Gastrocnemius medialis (tissue), 4 donors: Measurements from ENCODE around the gene ATF5.

ENCODE experiments used
- POLR2A ChIP-seq, 2 donors: fragments of 450-650 bp; IDR thresholded peaks; one replicate each; pipeline ENCODE4 v1.6.1; 2017; ENCODE audit warnings: antibody characterized with exemption in 2 of 2, mild to moderate bottlenecking in 2 of 2, moderate library complexity in 2 of 2
- TF ChIP-seq, protein P1 (sequence below), 5 experiments: fragments of 450-650 bp in 3 of 5; fragments of 200-600 bp in 2 of 5; sonication (generic) in 2 of 5; IDR thresholded peaks in 4 of 5; conservative IDR thresholded peaks in 1 of 5; 1 replicate in 4 of 5; 2 replicates in 1 of 5; pipeline ENCODE4 v1.5.1; 2016 to 2019; ENCODE audit warnings: antibody characterized with exemption in 5 of 5, mild to moderate bottlenecking in 3 of 5, moderate library complexity in 3 of 5

DNA sequence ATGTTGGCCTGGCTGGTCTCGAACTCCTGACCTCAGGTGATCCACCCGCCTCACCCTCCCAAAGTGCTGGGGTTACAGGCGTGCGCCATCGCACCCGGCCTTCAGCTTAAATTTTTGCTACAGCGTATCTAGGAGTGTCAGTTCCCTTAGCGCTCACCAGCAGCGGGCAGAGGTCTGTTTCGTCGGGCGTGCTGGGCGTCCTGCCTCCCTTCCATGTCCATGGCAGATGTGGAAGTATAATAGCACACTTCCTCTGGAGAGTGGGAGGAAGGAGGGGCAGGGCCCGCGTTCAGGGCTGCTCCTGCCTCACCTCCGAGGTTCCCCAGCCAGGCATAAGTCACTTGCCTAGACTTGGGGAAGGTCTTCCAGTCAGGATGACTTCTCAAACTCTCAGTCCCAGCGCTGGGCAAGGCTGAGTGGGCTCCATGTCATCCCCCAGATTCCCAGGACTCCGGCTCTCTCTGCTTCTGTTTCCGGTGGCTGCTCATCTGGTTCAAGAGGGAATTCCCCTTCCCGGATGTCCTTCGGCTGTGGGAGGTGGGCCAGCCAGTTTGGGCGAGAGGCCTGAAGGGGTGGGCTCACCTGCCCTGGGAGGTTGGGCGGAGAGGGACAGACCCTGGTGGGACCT is 41.9 kb upstream of the ATF5 start:
- TF ChIP-seq, protein P1, sequence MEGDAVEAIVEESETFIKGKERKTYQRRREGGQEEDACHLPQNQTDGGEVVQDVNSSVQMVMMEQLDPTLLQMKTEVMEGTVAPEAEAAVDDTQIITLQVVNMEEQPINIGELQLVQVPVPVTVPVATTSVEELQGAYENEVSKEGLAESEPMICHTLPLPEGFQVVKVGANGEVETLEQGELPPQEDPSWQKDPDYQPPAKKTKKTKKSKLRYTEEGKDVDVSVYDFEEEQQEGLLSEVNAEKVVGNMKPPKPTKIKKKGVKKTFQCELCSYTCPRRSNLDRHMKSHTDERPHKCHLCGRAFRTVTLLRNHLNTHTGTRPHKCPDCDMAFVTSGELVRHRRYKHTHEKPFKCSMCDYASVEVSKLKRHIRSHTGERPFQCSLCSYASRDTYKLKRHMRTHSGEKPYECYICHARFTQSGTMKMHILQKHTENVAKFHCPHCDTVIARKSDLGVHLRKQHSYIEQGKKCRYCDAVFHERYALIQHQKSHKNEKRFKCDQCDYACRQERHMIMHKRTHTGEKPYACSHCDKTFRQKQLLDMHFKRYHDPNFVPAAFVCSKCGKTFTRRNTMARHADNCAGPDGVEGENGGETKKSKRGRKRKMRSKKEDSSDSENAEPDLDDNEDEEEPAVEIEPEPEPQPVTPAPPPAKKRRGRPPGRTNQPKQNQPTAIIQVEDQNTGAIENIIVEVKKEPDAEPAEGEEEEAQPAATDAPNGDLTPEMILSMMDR (IDR thresholded peaks at IDR 0.05 in 4 of 5, conservative IDR thresholded peaks at IDR 0.05 in 1 of 5), result no peak
- TF ChIP-seq POLR2A (IDR thresholded peaks at IDR 0.05), result no peak
